ENCODE data around the gene CCDC15.

DNA sequence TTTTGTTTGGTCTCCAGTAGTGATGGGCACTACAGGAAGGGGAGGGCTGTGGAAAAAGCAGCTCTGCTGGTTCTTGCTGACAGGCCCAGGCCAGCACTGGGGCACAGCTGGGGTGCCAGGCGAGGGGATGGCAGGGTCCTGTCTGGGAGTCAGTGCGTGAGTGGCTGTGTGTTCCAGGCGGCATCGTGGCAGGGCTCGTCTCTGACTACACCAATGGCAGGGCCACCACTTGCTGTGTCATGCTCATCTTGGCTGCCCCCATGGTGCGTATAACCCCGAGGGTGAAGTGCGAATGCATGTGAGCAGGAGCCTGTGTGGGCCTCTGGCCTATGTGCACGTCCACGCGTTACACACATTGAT is 130.0 kb downstream of the CCDC15 start:
- TF ChIP-seq EZH2phosphoT487 (IDR thresholded peaks at IDR 0.05; ENCODE audit: low read length), result no peak
- TF ChIP-seq, protein P1, sequence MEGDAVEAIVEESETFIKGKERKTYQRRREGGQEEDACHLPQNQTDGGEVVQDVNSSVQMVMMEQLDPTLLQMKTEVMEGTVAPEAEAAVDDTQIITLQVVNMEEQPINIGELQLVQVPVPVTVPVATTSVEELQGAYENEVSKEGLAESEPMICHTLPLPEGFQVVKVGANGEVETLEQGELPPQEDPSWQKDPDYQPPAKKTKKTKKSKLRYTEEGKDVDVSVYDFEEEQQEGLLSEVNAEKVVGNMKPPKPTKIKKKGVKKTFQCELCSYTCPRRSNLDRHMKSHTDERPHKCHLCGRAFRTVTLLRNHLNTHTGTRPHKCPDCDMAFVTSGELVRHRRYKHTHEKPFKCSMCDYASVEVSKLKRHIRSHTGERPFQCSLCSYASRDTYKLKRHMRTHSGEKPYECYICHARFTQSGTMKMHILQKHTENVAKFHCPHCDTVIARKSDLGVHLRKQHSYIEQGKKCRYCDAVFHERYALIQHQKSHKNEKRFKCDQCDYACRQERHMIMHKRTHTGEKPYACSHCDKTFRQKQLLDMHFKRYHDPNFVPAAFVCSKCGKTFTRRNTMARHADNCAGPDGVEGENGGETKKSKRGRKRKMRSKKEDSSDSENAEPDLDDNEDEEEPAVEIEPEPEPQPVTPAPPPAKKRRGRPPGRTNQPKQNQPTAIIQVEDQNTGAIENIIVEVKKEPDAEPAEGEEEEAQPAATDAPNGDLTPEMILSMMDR (IDR thresholded peaks at IDR 0.05; ENCODE audit: low read length), result no peak
